HCT116 (cell line): Measurements from ENCODE around the gene OR5AC2. TPM values are rescaled to one million over a fixed set of nuclear protein-coding genes. Genes with fewer than 3 reads are reported as not detected.

ENCODE experiments used
- ATAC-seq: fragments of 200-7000 bp; cut with Tn5 transposase; 2 replicates; pipeline ENCODE4 v1.9.1; 2020; ENCODE audit warnings: mild to moderate bottlenecking, moderate library complexity
- BruUV-seq: library from RNA; stranded (reverse); fragments of 400-500 nt; replicated peaks from 2 replicates; lab custom pipeline; 2021; lab: Mats Ljungman, UMichigan
- CTCF ChIA-PET: fragments of 300-600 bp; sonication (Branson Sonifier 250); formaldehyde crosslinking; loops from one replicate; lab custom pipeline; 2021; ENCODE audit warnings: antibody characterized with exemption; lab: Charles Lee
- POLR2A ChIA-PET: fragments of 300-600, 350-600 bp; sonication (Branson Sonifier 250); formaldehyde crosslinking; loops from one replicate; lab custom pipeline; 2021; ENCODE audit warnings: antibody characterized with exemption; lab: Charles Lee
- RAD21 ChIA-PET, 2 experiments: fragments of 300-600 bp; sonication (Branson Sonifier 250); formaldehyde crosslinking; loops; one replicate each; lab custom pipeline; 2023; ENCODE audit warnings: low total read pairs in 2 of 2; ENCODE audit not compliant: uncharacterized antibody in 2 of 2, unreplicated experiment in 2 of 2, low non-redundant PET in 1 of 2; lab: Charles Lee
- DNase-seq: peaks from one replicate; pipeline ENCODE4 v3.0.0-alpha.2; 2010; ENCODE audit warnings: low read depth, low spot score
- H2AFZ ChIP-seq: fragments of 200-600 bp; shearing (Covaris generic), sonication (generic); 2 replicates; pipeline ENCODE4 v1.6.1; 2017; ENCODE audit warnings: low read depth, mixed run types, mixed read lengths, antibody characterized with exemption, low read length; ENCODE audit not compliant: poor library complexity, severe bottlenecking
- H3K27ac ChIP-seq: 2 replicates; pipeline ENCODE4 v1.5.1; 2012; ENCODE audit warnings: low read depth, low read length
- H3K27me3 ChIP-seq: fragments of 200-600 bp; sonication (generic); 2 replicates; pipeline ENCODE4 v1.6.1; 2016; ENCODE audit warnings: mixed run types, low read length, mixed read lengths; ENCODE audit not compliant: insufficient read depth
- H3K36me3 ChIP-seq, 2 experiments: fragments of 200-500 bp in 1 of 2; fragments of 200-600 bp in 1 of 2; sonication (Bioruptor generic) in 1 of 2; sonication (generic) in 1 of 2; 2 replicates each; pipeline versions ENCODE4 v1.5.1 to v1.6.1; 2014 to 2016; ENCODE audit warnings: low read length in 2 of 2, inconsistent platforms in 1 of 2, mixed read lengths in 1 of 2, mixed run types in 1 of 2; ENCODE audit not compliant: insufficient read depth in 2 of 2, control insufficient read depth in 1 of 2
- H3K4me1 ChIP-seq, 2 experiments: fragments of 200-600 bp in 1 of 2; sonication (generic) in 1 of 2; 2 replicates each; pipeline versions ENCODE4 v1.5.1 to v1.6.1; 2012 to 2017; ENCODE audit warnings: low read length in 2 of 2, inconsistent platforms in 1 of 2, mild to moderate bottlenecking in 1 of 2, mixed read lengths in 1 of 2, mixed run types in 1 of 2, moderate library complexity in 1 of 2; ENCODE audit not compliant: insufficient read depth in 2 of 2, control insufficient read depth in 1 of 2
- H3K4me2 ChIP-seq: fragments of 200-600 bp; sonication (generic); 2 replicates; pipeline ENCODE4 v1.6.1; 2017; ENCODE audit warnings: mixed run types, low read length, mixed read lengths
- H3K4me3 ChIP-seq, 2 experiments: fragments of 200-600 bp in 1 of 2; sonication (generic) in 1 of 2; replicated peaks in 1 of 2; 2 replicates each; pipeline ENCODE4 v1.5.1; 2011 to 2016; ENCODE audit warnings: low read length in 2 of 2, control low read depth in 1 of 2, low read depth in 1 of 2, mild to moderate bottlenecking in 1 of 2, mixed read lengths in 1 of 2, mixed run types in 1 of 2
- H3K79me2 ChIP-seq: fragments of 200-600 bp; sonication (generic); 2 replicates; pipeline ENCODE4 v1.6.1; 2017; ENCODE audit warnings: mild to moderate bottlenecking, mixed run types, low read length, moderate library complexity, mixed read lengths; ENCODE audit not compliant: insufficient read depth
- H3K9ac ChIP-seq: fragments of 200-600 bp; sonication (generic); 2 replicates; pipeline ENCODE4 v1.6.1; 2016; ENCODE audit warnings: low read length, mixed read lengths
- H3K9me2 ChIP-seq: fragments of 200-600 bp; sonication (generic), shearing (Covaris generic); 2 replicates; pipeline ENCODE4 v1.6.1; 2017; ENCODE audit warnings: mixed run types, mild to moderate bottlenecking, moderate library complexity; ENCODE audit not compliant: insufficient read depth
- H3K9me3 ChIP-seq, 2 experiments: fragments of 200-500 bp in 1 of 2; fragments of 200-600 bp in 1 of 2; sonication (Bioruptor generic) in 1 of 2; sonication (generic) in 1 of 2; 2 replicates each; pipeline ENCODE4 v1.6.1; 2014 to 2017; ENCODE audit warnings: low read length in 2 of 2, mixed read lengths in 2 of 2, inconsistent platforms in 1 of 2, low read depth in 1 of 2, mild to moderate bottlenecking in 1 of 2, mixed run types in 1 of 2, moderate library complexity in 1 of 2; ENCODE audit not compliant: control insufficient read depth in 1 of 2, insufficient read depth in 1 of 2
- H4K20me1 ChIP-seq: fragments of 200-600 bp; sonication (generic), shearing (Covaris generic); 2 replicates; pipeline ENCODE4 v1.6.1; 2017; ENCODE audit warnings: mixed run types, mild to moderate bottlenecking, moderate library complexity; ENCODE audit not compliant: insufficient read depth
- ATF3 ChIP-seq: IDR thresholded peaks from 2 replicates; pipeline ENCODE4 v1.6.1; 2012
- CBX3 ChIP-seq: IDR thresholded peaks from 2 replicates; pipeline ENCODE4 v1.6.1; 2012; ENCODE audit warnings: low read depth
- CTCF ChIP-seq, 3 experiments: fragments of 200-600 bp in 1 of 3; sonication (generic) in 1 of 3; IDR thresholded peaks in 2 of 3; conservative IDR thresholded peaks in 1 of 3; 2 replicates each; pipeline ENCODE4 v1.5.1; 2012 to 2017; ENCODE audit warnings: low read depth in 2 of 3, low read length in 2 of 3, antibody characterized with exemption in 1 of 3, borderline replicate concordance in 1 of 3, control low read depth in 1 of 3, mild to moderate bottlenecking in 1 of 3, mixed read lengths in 1 of 3, mixed run types in 1 of 3, moderate library complexity in 1 of 3; ENCODE audit not compliant: insufficient read depth in 1 of 3
- EGR1 ChIP-seq: IDR thresholded peaks from 2 replicates; pipeline ENCODE4 v1.6.1; 2012; ENCODE audit warnings: low read depth
- EZH2 ChIP-seq: fragments of 200-600 bp; sonication (generic); IDR thresholded peaks from 2 replicates; pipeline ENCODE4 v1.6.1; 2017; ENCODE audit warnings: antibody characterized with exemption, mixed run types
- EZH2phosphoT487 ChIP-seq: fragments of 200-600 bp; IDR thresholded peaks from 2 replicates; pipeline ENCODE4 v1.6.1; 2018; ENCODE audit warnings: antibody characterized with exemption, borderline replicate concordance
- FOSL1 ChIP-seq: IDR thresholded peaks from 2 replicates; pipeline ENCODE4 v1.6.1; 2012; ENCODE audit warnings: low read depth
- MAX ChIP-seq: IDR thresholded peaks from 2 replicates; pipeline ENCODE4 v1.6.1; 2012
- REST ChIP-seq: IDR thresholded peaks from 2 replicates; pipeline ENCODE4 v1.6.1; 2012; ENCODE audit warnings: low read depth
- SIN3A ChIP-seq: IDR thresholded peaks from 2 replicates; pipeline ENCODE4 v1.6.1; 2012; ENCODE audit warnings: low read depth
- SP1 ChIP-seq: IDR thresholded peaks from 2 replicates; pipeline ENCODE4 v1.6.1; 2012; ENCODE audit warnings: low read depth
- YY1 ChIP-seq: IDR thresholded peaks from 2 replicates; pipeline ENCODE4 v1.6.1; 2011; ENCODE audit warnings: low read length, low read depth, moderate library complexity, mild to moderate bottlenecking; ENCODE audit not compliant: insufficient replicate concordance; ENCODE audit errors: extremely low read depth
- ZBTB33 ChIP-seq: IDR thresholded peaks from 2 replicates; pipeline ENCODE4 v1.6.1; 2011; ENCODE audit warnings: mild to moderate bottlenecking, low read length, moderate library complexity; ENCODE audit not compliant: insufficient replicate concordance; ENCODE audit errors: extremely low read depth
- ZNF274 ChIP-seq: fragments of 200-500 bp; sonication (Bioruptor generic); IDR thresholded peaks from 2 replicates; pipeline ENCODE4 v1.6.1; 2014; ENCODE audit warnings: mild to moderate bottlenecking, low read depth, low read length, inconsistent platforms
- intact Hi-C: fragments of 100-400 bp; cut with micrococcal nuclease; formaldehyde crosslinking; loops from 2 replicates; pipeline ENCODE4 v1.10.0; 2022
- total RNA-seq: library from RNA; stranded (reverse); gene quantifications from one replicate; pipeline ENCODE4 v1.2.1, GENCODE V29; 2021; ENCODE audit not compliant: unreplicated experiment

Gene OR5AC2
- total RNA-seq, 1 experiment from 2014 or later: not detected

GRCh38 chr3:98070840-98071239, 16.1 kb upstream of the OR5AC2 start:
- H3K9me3 ChIP-seq: no peaks in the 10 kb centered on the region
- no peak overlapping the region for H2AFZ ChIP-seq
- ChIA-PET POLR2A (no interaction called here), RAD21 (no interaction called here), CTCF (no interaction called here)
- intact Hi-C loops: no loop called here
- H4K20me1 ChIP-seq: no peaks in the 10 kb centered on the region
- no peak for ATAC-seq
- no TSS peak for BruUV-seq
- H3K4me2 ChIP-seq: no peak overlapping the region
- 0 out of 2 replicates have a peak, but pooled peaks cover 3% of the 10 kb centered on the region for H3K27me3 ChIP-seq
- TF ChIP-seq CTCF (IDR thresholded peaks at IDR 0.05 in 2 of 3, conservative IDR thresholded peaks at IDR 0.05 in 1 of 3; ENCODE audit: borderline replicate concordance in 1 of 3, insufficient read depth in 1 of 3, low read depth in 2 of 3, low read length in 2 of 3) (no peak), ZBTB33 (no peak), EZH2phosphoT487 (no peak), ATF3 (no peak), EGR1 (no peak), MAX (no peak), EZH2 (no peak), SIN3A (no peak), CBX3 (no peak), YY1 (no peak), REST (no peak), ZNF274 (no peak), SP1 (no peak), FOSL1 (no peak)
- no peaks in the 10 kb centered on the region for H3K36me3 ChIP-seq
- H3K9me2 ChIP-seq: no peaks in the 10 kb centered on the region
- no peaks in the 10 kb centered on the region for H3K79me2 ChIP-seq
- H3K4me1 ChIP-seq: no peaks in the 10 kb centered on the region
- no peak overlapping the region for H3K9ac ChIP-seq
- H3K27ac ChIP-seq: no peak overlapping the region
- H3K4me3 ChIP-seq: no peak overlapping the region
- no peak for DNase-seq
